ENCODE measurements around the gene C1orf185. TPM values are rescaled to one million over a fixed set of nuclear protein-coding genes. Genes with fewer than 3 reads are reported as not detected.
"Not testable (repeated sequence)": the region's sequence is repeated elsewhere in the genome, so short reads cannot be mapped to it uniquely, and the experiment has no call there.

Gene C1orf185
- total RNA-seq, 1 donor from 2014 or later = not detected

DNA sequence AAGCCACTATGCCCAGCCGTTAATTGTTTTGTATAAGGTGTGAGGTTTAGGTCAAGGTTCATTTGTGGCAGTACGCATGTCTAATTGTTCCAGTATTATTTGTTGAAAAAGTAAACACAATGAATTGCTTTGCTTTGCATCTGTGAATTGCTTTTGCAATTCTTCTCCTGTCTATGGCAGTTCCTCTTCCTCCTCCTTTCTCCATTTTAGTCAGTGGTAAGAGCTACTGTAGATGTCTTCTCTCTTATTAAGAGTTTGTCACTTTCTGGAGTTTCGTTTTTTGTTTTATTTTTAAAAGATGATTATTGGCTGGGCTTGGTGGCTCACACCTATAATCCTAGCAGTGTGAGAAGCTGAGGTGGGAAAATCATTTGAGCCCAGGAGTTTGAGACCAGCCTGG, 29.2 kb downstream of the C1orf185 start:
- Mint-ChIP-seq H3K27me3 (ENCODE audit: unreplicated experiment) (peaks cover 50% of the 10 kb centered on the region), H3K4me3 (ENCODE audit: unreplicated experiment) (no peak overlapping the region), H3K4me1 (ENCODE audit: unreplicated experiment) (no peaks in the 10 kb centered on the region), H3K27ac (ENCODE audit: unreplicated experiment) (no peak overlapping the region), H3K9me3 (ENCODE audit: unreplicated experiment) (peaks cover 18% of the 10 kb centered on the region), H3K36me3 (ENCODE audit: unreplicated experiment) (no peaks in the 10 kb centered on the region)
- DNase-seq (ENCODE audit: extremely low spot score, unreplicated experiment) = no peak
- TF ChIP-seq, protein P1, sequence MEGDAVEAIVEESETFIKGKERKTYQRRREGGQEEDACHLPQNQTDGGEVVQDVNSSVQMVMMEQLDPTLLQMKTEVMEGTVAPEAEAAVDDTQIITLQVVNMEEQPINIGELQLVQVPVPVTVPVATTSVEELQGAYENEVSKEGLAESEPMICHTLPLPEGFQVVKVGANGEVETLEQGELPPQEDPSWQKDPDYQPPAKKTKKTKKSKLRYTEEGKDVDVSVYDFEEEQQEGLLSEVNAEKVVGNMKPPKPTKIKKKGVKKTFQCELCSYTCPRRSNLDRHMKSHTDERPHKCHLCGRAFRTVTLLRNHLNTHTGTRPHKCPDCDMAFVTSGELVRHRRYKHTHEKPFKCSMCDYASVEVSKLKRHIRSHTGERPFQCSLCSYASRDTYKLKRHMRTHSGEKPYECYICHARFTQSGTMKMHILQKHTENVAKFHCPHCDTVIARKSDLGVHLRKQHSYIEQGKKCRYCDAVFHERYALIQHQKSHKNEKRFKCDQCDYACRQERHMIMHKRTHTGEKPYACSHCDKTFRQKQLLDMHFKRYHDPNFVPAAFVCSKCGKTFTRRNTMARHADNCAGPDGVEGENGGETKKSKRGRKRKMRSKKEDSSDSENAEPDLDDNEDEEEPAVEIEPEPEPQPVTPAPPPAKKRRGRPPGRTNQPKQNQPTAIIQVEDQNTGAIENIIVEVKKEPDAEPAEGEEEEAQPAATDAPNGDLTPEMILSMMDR (IDR thresholded peaks at IDR 0.05) = no peak

DNA sequence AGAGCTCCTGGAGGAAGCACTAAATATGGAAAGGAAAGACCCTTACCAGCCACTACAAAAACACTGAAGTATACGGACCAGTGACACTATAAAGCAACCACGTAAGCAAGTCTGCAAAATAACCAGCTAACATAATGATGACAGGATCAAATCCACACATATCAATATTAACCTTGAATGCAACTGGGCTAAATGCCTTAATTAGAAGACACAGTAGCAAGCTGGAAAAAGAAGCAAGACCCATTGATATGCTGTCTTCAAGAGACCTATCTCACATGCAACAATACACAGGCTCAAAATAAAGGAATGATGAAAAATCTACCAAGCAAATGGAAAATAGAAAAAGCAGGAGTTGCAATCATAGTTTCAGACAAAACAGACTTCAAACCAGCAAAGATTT, 31.0 kb downstream of the C1orf185 start:
- H3K4me1 Mint-ChIP-seq (ENCODE audit: unreplicated experiment) = no peaks in the 10 kb centered on the region

DNA sequence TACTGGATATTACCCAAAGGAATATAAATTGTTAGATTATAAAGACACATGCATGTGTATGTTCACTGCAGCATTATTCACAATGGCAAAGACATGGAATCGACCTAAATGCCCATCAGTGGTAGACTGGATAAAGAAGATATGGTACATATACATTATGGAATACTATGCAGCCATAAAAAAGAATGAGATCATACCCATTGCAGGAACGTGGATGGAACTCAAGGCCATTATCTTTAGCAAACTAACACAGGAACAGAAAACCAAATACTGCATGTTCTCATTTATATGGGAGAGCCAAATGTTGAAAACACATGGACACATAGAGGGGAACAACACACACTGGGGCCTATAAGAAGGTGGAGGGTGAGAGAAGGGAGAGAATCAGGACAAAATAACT, 35.7 kb downstream of the C1orf185 start:
- H3K4me1 Mint-ChIP-seq (ENCODE audit: unreplicated experiment); H3K27ac Mint-ChIP-seq (ENCODE audit: unreplicated experiment); H3K4me3 Mint-ChIP-seq (ENCODE audit: unreplicated experiment); DNase-seq (ENCODE audit: extremely low spot score, unreplicated experiment); H3K36me3 Mint-ChIP-seq (ENCODE audit: unreplicated experiment): not testable (repeated sequence)
- Mint-ChIP-seq H3K27me3 (ENCODE audit: unreplicated experiment) (peaks cover 49% of the 10 kb centered on the region), H3K9me3 (ENCODE audit: unreplicated experiment) (peaks cover 12% of the 10 kb centered on the region)

More for the DNA sequence above, 31.0 kb downstream of the C1orf185 start:
- DNase-seq (ENCODE audit: extremely low spot score, unreplicated experiment) = no peak
- no peak overlapping the region for H3K4me3 Mint-ChIP-seq (ENCODE audit: unreplicated experiment)
- H3K36me3 Mint-ChIP-seq (ENCODE audit: unreplicated experiment) = no peaks in the 10 kb centered on the region
- H3K9me3 Mint-ChIP-seq (ENCODE audit: unreplicated experiment) = peaks cover 18% of the 10 kb centered on the region
- TF ChIP-seq, protein P1 (IDR thresholded peaks at IDR 0.05) = no peak
- no peak overlapping the region for H3K27ac Mint-ChIP-seq (ENCODE audit: unreplicated experiment)
- H3K27me3 Mint-ChIP-seq (ENCODE audit: unreplicated experiment) = peaks cover 57% of the 10 kb centered on the region

GRCh38 chr1:51139474-51139873, 37.4 kb downstream of the C1orf185 start:
- no peaks in the 10 kb centered on the region for H3K4me1 Mint-ChIP-seq (ENCODE audit: unreplicated experiment)
- H3K27me3 Mint-ChIP-seq (ENCODE audit: unreplicated experiment) = peaks cover 47% of the 10 kb centered on the region

DNA sequence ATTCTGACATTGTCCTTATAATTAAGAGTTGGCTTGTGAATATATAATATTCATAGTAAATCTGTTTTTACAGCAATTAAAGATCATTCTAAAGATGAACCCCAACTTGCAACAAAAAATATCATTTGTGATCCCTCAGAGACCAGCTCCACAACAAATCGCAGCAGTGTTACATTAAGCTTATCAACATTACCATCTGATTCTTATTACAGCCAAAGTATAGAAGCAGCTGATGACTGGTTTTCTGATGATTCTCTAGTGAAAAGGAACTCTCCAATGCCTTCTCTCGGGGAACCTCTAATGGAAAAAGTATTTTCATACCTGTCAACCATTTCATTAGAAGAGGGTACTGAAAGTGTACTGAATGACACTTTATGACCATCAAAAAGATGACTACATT, 45.4 kb downstream of the C1orf185 start:
- Mint-ChIP-seq H3K4me1 (ENCODE audit: unreplicated experiment) (no peaks in the 10 kb centered on the region), H3K36me3 (ENCODE audit: unreplicated experiment) (no peaks in the 10 kb centered on the region), H3K9me3 (ENCODE audit: unreplicated experiment) (no peaks in the 10 kb centered on the region), H3K27ac (ENCODE audit: unreplicated experiment) (no peak overlapping the region), H3K4me3 (ENCODE audit: unreplicated experiment) (no peak overlapping the region), H3K27me3 (ENCODE audit: unreplicated experiment) (peaks cover 29% of the 10 kb centered on the region)
- DNase-seq (ENCODE audit: extremely low spot score, unreplicated experiment) = no peak
- TF ChIP-seq, protein P1 (IDR thresholded peaks at IDR 0.05) = no peak

More at GRCh38 chr1:51139474-51139873, 37.4 kb downstream of the C1orf185 start:
- DNase-seq (ENCODE audit: extremely low spot score, unreplicated experiment) = no peak
- no peaks in the 10 kb centered on the region for H3K9me3 Mint-ChIP-seq (ENCODE audit: unreplicated experiment)
- H3K36me3 Mint-ChIP-seq (ENCODE audit: unreplicated experiment) = no peaks in the 10 kb centered on the region
- TF ChIP-seq, protein P1 (IDR thresholded peaks at IDR 0.05) = peak; percentile 26
- H3K4me3 Mint-ChIP-seq (ENCODE audit: unreplicated experiment) = no peak overlapping the region
- no peak overlapping the region for H3K27ac Mint-ChIP-seq (ENCODE audit: unreplicated experiment)

GRCh38 chr1:51154776-51155175, 52.7 kb downstream of the C1orf185 start:
- DNase-seq (ENCODE audit: extremely low spot score, unreplicated experiment) = no peak
- Mint-ChIP-seq H3K9me3 (ENCODE audit: unreplicated experiment) (peaks cover 13% of the 10 kb centered on the region), H3K36me3 (ENCODE audit: unreplicated experiment) (no peaks in the 10 kb centered on the region), H3K4me3 (ENCODE audit: unreplicated experiment) (no peak overlapping the region), H3K27me3 (ENCODE audit: unreplicated experiment) (peaks cover 19% of the 10 kb centered on the region), H3K27ac (ENCODE audit: unreplicated experiment) (no peak overlapping the region), H3K4me1 (ENCODE audit: unreplicated experiment) (no peaks in the 10 kb centered on the region)
- TF ChIP-seq, protein P1 (IDR thresholded peaks at IDR 0.05) = no peak
